ENCODE results near the gene OCLN.
"Not testable (repeated sequence)": the region's sequence is repeated elsewhere in the genome, so short reads cannot be mapped to it uniquely, and the experiment has no call there.

Gene OCLN

DNA sequence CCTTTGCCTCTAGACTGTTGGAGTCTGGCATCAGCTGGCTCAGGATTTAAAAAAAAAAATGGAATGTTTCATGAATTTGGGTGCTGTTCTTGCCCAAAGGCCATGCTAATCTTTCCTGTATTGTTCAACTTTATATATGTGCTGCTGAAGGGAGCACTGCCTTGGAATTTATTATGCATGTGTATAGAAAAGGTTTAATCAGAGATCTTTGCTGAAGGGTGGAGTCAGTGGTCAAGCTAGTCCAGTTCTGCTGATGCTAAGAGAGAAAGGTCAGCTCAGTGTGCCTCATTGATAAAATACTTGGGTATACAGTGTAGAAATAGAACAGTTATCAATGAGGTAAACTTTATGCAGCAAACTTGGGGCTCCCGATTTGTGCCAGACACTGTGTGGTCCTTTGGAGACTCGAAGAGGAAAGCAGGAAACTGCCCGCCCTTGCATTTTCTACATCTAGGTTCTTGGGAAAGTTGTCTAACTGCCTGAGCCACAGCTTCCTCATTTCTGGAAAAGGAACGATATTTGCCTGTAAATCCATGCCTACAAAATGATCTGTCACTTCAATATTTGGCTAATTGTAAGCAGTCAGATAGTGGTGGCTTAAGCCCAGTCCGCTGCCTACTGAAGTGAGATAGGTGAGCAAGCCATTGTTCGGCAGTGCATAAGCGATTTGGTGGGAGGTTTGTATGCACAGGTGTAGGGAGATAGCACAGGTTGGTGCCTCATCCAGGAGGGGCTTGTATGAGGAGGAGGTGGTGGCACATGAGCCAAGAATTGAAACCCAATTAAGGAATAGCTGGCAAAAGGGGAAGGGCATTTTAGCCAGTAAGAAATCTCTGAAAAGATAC is 38.2 kb downstream of the OCLN start:
- no peak for DNase-seq

DNA sequence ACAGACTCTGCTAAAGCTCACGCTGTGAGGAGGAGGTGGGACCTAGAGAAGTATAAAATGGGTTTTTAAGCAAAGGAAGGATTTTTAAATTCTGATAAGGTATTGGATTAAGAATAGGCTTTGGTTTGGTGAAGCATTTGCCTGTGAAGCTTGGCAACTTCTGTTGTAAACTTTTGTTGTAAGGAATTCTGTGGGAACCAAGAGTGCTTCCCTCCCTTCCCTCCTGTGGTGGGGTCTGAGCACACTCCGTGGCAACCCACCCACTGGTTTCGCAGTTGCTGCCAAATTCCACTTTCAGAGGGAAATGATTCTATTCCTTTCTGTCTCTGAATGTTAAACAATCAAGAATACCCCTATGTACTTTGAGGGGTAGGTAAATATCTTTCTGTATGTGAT is 38.8 kb downstream of the OCLN start:
- no peak for DNase-seq

DNA sequence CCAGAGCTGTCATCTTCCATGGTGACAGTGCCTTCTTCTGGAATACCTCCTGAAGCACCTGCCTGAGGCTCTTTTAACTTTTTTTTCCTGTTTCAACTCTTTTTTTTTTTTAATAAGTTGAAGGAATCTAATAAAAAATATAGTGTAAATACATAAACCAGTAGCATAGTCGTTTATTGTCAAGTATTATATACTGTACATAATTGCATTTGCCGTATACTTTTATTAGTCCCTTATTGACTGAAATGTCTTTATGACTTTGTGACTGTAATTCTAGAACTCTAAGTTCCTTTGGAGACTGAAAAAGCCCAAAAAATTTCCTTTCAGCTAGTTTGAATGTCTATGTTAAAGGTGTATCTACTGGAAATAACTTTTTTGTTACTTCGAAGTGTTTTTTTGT is 45.3 kb downstream of the OCLN start:
- DNase-seq: not testable (repeated sequence)

DNA sequence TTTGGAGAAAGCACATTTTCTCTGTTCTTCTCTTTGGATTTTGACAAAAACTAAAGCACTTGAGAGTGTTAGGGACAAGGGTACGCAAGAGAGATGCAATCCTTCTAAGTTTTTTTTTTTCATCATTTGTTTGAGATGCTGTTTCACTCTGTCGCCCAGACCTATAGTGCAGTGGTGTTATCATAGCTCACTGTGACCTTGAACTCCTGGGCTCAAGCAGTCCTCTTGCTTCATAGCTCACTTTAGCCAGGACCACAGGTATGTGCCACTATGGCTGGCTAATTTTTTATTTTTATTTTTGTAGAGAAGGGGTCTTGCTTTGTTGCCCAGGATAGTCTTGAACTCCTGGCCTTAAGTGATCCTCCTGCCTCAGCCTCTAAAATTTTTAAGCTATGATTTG is 46.1 kb downstream of the OCLN start:
- DNase-seq: not testable (repeated sequence)

- not testable (repeated sequence) for DNase-seq
Observed at GRCh38 chr5:69541347-69541746, 48.8 kb downstream of the OCLN start.

- not testable (repeated sequence) for DNase-seq
Observed at GRCh38 chr5:69542838-69543618, 50.4 kb downstream of the OCLN start.

DNA sequence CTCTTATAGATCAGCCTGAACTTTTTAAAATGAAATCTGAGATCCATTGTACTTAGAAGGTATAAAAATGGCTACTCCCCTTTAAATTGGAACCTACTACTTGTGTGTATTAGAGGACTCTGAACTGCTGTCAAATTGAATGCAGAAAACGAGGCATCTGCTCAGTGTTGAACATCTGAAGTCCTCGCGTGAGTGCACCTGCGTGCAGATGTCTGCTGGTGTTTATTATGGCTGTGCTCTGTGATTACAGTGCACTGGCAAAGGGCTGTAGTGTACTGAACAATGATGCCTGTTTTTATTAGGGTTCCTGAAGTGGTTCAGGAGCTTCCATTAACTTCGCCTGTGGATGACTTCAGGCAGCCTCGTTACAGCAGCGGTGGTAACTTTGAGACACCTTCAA is 52.0 kb downstream of the OCLN start:
- not testable (repeated sequence) for DNase-seq

DNA sequence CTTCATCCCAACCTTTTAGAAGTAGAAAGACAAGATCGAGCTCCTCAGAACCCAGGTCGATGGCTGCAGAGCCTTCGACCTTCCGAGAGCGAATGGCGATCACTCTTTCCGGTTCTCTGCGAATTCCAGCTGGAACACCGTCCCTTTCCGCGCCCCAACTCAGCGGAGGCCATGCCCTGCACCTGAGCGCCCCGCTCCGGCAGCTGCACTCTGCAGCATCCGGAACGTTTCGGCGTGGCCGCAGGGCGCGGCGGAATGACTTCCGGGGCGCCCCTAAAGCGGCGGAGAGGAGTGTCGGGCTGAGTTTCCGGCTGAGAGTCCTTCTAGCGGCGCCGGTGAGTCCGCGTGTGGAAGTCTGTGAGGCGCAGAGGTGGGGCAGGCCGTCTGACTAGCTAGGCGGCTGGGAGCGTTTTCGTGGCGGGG is 67.3 kb downstream of the OCLN start, which contains the start of gene GTF2H2C:
Gene GTF2H2C, plus strand, starts transcription at position 284 of the 423 bp plus-strand sequence. CDS start 4,942 bp downstream, outside the sequence.
- DNase-seq: not testable (repeated sequence)

GRCh38 chr5:69560587-69561431 is 68.2 kb downstream of the OCLN start:
- DNase-seq: not testable (repeated sequence)

DNA sequence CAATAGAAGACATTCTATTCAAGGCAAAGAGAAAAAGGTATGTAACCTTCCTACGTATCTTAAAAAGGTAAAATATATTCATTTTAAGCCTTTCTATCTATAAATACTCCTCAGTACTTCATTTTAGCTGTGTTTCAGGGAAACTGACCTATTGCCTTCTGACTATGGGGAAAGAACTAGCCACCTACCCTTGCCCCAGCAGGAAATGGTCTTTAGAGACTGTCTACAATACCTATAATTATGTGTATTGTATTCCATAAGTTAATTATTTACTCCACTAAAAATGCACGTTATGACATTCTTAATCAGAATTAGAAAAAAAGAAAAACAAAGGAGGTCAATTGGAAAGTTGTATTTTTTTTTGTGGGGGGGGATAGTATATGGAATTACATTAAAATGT is 73.6 kb downstream of the OCLN start:
- DNase-seq: not testable (repeated sequence)

DNA sequence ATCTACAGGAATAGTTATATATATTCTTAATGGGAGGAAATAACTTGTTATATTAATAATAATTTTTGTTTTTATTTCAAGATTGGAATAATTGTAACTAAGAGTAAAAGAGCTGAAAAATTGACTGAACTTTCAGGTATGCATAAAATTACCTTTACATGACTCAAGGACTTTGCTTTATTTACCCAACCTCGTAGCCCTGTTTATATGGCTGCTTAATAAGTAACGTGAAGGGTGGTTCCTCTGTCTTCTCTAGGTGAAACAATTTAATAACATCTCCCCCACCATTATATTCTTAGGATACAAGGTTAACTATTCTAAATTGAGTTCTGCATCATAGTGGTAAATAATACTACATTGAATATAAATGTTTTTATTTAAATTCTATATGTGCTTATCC is 75.5 kb downstream of the OCLN start:
- not testable (repeated sequence) for DNase-seq

DNA sequence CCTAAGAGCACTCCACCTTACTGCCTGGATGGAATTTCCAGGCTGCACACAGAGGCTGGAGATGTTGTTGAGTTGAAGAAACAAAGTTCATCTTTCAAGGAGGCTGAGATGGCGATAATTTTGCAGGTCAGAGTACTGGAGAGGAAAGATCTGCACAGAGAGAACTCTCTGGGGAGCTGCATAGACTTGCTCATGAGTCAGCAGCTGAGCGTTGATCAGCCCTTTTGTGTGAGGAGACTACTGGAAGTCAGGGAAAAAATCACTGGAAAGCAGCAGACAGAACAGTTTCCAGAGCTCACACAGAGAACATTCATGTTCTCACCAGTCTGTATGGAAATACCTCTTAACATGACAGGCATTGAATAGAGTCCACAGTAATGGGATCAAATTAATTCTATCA is 90.8 kb downstream of the OCLN start:
- not testable (repeated sequence) for DNase-seq

- not testable (repeated sequence) for DNase-seq
Observed at GRCh38 chr5:69596114-69596840, 103.7 kb downstream of the OCLN start.

GRCh38 chr5:69601947-69602346 is 109.4 kb downstream of the OCLN start:
- not testable (repeated sequence) for DNase-seq

- DNase-seq: not testable (repeated sequence)
Observed at GRCh38 chr5:69606839-69607238, 114.2 kb downstream of the OCLN start.

Data from DMS 273 treated with DMSO at 0.1 percent for 48 hours (cell line).